GM21825 (cell line): ENCODE data around the gene ZNF425.
"Not testable (repeated sequence)": the region's sequence is repeated elsewhere in the genome, so short reads cannot be mapped to it uniquely, and the experiment has no call there.

Experiments
- ATAC-seq: cut with Tn5 transposase; IDR thresholded peaks from one replicate; pipeline ENCODE4 v1.9.1; 2021; ENCODE audit warnings: mild to moderate bottlenecking, moderate library complexity; ENCODE audit not compliant: unreplicated experiment

The ZNF425 gene

DNA sequence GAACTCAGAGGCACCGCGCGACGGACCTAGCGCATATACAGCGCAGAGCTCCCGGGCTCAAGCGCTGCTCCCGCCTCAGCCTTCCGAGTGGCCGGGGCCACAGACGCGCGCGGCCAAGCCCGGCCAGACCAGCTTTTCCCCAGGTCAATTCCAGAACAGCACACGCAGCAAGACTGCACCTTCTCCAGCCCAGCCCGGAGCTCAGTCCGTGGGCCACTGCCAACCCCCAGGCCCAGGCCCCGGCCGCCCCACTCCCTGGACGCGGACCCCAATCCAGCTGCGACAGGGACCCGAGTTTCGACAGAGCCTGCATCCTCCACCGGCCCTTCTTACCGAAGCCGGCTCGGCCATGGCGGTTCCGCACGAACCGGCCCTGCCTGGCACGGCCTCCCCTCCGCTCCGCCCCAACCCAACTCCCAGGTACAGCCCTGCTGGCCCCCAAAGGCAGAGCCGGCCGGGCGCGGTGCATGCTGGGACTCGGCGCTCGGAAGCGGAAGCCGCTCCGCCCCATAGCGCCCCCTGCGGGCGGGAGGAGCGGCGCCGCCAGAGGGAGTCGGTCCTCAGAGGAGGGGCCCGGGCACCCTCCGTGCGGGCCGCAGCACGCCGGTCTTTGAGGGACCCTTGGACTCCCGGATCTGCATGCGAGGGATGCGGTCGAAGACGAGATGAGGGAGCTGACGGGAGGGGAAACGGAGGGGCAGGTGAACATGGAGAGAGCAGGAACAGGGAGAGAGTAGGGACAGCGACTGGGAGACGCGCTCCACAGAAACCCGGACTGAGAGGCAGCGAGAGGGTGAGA, at the start of gene ZNF425:
Gene ZNF425, minus strand, starts transcription at position 462 of the 799 bp plus-strand sequence. Its CDS starts 111 bp downstream, at position 351.
- ATAC-seq, result peak; percentile 88

GRCh38 chr7:149175150-149175549, 49.0 kb upstream of the ZNF425 start:
- ATAC-seq, result no peak

GRCh38 chr7:149172534-149172920, 46.4 kb upstream of the ZNF425 start:
- no peak for ATAC-seq

DNA sequence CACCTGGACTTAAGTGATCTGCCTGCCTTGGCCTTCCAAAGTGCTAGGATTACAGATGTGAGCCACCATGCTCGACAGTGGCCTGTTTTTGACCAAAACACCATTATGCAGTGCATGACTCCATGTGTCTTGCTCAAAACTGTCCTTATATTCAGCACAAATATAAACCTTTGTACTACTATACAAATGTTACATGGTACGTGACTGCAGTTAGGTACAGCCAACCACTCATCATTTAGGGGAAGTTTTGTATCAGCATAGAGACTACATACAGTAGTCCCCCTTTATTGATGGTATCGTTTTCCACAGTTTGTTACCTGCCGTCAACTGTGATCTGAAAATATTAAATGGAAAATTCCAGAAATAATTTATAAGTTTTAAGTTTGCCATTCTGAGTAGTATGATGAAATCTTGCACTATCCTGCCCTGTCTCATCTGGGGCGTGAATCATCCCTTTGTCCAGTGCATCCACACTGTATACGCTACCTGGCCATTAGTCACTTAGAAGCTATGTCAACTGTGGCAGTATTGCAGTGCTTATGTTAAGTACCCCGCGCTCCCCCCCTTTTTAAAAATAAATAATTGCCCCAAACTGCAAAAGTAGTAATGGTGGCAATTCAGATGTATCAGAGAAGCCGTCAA, 45.9 kb upstream of the ZNF425 start:
- ATAC-seq, result no peak

DNA sequence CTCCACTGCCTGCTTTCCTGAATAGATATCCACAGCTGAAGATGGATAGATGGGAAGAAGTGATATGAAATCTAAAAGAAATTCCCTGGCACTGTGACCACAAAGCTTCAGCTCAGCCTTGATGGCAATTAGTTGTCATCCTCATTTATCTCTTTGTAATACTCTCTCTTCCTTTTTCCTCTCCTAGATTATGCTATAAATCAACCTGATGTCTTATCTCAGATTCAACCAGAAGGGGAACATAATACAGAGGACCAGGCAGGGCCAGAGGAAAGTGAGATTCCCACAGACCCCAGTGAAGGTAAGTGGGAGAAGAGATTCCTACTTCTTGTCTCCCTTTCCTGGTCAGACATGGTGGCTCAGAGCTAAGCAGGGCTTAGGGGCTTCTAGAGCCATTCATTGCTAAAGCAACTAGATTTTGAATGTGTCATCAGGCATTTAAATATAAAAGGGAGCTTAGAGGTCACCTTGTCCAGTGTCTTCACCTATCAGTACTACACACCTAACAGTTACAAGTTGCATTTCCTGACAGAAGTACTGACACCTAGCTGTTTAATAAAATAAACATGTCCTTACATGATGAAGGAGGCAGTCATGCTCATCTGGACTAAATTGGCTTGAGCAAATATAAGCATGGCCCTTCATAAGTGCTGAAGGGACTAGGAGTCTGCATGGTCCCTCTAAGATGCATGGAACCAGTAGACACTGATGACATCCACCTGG, 40.7 kb upstream of the ZNF425 start:
- no peak for ATAC-seq

- no peak for ATAC-seq
Measured at GRCh38 chr7:149166142-149166541, 40.0 kb upstream of the ZNF425 start.

GRCh38 chr7:149161241-149161848, 35.2 kb upstream of the ZNF425 start:
- no peak for ATAC-seq

DNA sequence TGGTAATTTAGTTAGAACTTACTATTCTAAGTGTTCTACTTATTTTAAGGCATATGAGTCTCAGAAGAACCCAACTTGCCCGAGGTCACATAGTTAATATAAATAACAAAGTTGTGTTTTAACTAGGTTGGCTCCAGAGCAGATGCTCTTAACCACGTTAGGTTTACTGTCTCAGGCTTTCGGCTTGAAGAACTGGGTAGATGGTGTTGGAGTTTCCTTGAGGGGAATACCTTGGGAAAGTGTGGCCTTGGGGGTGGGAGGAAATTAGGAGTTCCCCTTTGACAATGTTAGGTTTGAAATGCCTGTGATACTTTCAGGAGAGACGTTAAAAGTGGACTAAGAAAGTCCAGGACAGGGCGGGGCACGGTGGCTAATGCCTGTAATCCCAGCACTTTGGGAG, 30.8 kb upstream of the ZNF425 start:
- ATAC-seq, result no peak

DNA sequence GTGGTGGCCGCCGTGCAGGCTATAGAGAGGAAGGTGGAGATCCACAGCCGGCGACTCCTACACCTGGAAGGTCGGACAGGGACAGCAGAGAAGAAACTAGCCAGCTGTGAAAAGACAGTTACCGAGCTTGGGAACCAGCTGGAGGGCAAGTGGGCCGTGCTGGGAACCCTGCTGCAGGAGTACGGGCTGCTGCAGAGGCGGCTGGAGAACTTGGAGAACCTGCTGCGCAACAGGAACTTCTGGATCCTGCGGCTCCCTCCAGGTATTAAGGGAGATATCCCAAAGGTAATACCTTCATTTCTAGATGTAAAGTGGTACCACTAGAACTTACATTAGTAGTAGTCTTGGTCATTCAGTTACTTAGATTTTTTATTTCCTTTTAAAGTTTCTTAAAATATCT, 27.9 kb upstream of the ZNF425 start:
- ATAC-seq, result no peak

DNA sequence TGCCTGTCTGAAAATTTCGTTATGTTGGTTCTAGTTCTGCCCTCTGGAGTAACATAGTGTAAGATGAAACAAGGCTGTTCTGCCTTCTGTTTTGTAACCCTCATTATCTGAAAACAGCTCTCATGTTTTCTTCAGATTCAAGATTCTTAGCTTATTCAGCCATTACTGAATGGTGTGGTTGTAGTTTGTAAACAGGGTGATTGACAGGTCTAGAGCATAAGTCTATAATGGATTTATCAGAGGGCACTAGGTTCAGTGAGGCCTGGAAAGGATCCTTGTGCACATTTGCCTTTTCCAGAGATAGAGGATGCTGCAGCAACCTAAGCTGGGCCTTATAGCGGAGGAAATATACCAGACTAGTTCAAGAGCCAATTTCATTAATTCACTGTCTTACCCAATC, 27.2 kb upstream of the ZNF425 start:
- no peak for ATAC-seq

DNA sequence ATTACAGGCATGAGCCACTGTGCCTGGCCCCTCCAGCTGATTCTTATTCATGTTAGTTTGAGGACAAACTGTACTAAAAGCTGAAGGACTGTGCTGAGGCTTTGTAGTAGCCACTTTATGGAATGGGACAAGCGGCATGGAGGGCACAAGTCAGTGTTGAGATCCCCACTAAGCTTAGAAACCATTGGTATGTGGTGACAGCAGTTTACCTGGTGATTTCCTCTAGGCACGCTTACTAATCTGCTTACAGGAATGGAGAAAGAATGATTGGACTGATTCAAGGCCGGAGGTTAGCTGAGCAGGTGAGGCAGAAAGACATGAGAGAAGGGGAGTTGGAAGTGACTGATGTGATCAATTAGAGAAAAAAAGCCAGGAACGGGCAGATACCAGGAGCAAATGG, 24.9 kb upstream of the ZNF425 start:
- no peak for ATAC-seq

- peak; percentile 24 for ATAC-seq
Measured at GRCh38 chr7:149147752-149148653, 21.9 kb upstream of the ZNF425 start.

DNA sequence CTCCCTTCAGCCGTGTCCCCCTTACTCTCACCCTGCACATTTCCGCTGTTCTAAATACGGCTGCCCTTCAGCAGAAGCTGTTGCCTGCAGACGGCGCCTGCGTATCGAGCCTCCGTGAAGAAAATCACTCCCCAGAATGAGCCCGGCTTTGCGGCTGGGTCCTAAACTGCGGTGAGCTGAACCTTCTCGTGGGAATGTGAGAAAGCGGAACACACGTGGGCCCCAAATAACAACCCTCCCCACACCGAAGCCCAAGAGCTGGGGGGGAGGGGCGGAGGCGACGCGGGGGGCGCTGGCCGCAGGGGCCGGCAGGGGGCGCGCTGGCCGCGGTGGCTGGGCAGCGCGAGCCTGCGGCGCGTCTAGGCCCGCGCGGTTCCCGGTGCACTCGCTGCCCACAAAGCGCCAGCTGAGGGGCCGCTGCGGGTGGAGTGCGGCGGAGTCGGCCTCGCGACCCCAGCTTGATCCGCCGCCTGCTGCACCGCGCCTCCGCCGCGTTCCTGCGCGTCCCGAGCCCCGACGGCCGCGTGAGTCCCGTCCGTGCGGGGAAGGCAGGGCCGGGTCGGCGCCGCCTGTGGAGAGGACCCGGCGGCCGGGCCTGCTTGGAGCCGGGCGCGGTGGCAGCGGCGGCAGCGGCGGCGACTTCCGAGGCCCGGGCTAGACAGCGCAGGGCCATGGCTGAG, 21.1 kb upstream of the ZNF425 start, which contains the start of gene ZNF398:
Gene ZNF398, plus strand, starts transcription at position 382 of the 680 bp plus-strand sequence. Its CDS starts 290 bp downstream, at position 672.
- peak; percentile 75 for ATAC-seq

GRCh38 chr7:149145031-149145845, 19.1 kb upstream of the ZNF425 start:
- no peak for ATAC-seq

- not testable (repeated sequence) for ATAC-seq
Measured at GRCh38 chr7:149144436-149144922, 18.4 kb upstream of the ZNF425 start.

DNA sequence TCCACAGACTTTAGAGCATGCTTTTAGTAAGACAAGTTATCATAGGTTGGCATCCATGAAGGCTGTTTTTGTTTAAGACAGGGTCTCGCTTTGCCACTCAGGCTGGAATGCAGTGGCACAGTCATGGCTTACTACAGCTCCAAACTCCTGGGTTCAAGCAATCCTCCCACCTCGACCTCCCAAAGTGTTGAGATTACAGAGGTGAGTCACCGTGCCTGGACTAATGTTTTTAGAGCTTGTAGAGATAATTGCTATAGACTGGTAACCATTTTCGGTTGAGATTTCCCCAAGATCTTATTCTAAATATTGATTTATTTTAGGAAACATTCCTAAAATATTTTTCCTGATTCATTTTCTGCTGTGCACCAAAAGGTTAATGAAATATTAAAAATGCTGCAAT, 15.8 kb upstream of the ZNF425 start:
- no peak for ATAC-seq

DNA sequence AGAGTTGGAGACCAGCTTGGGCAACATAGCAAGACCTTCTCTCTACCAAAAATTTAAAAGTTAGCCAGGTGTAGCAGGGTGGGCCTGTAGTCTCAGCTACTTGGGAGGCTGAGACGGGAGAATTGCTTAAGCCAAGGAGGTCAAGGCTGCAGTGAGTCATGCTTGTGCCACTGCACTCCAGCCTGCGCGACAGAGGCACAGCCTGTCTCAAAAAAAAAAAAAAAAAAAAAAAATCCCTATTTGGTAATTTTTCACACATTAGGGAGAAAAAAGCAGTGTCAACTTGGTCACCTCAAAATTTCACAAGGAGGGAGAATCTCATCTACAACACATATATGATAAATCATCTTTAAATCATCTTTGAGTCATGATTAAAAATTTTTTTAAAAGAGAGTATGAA, 14.7 kb upstream of the ZNF425 start:
- ATAC-seq, result no peak

DNA sequence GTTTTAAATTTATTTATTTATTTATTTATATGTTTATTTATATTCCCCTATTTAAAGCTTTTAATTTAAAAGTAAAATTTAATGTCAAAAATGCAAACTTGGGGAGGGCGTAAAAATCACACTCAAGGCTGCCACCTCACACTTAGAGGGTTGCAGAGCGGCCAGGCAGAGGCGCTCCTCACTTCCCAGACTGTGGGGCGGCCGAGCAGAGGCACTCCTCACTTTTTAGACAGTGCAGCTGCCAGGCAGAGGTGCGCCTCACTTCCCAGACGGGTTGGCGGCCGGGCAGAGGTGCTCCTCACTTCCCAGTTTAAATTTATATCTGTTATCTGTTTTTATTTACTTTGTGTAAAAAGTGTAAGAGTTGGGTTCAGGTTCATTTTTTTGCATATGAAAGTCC, 10.0 kb upstream of the ZNF425 start:
- ATAC-seq, result no peak
